ENCODE measurements around the gene CYP26B1. TPM values are rescaled to one million over a fixed set of nuclear protein-coding genes. Genes with fewer than 3 reads are reported as not detected.

CYP26B1 gene
- total and polyA plus RNA-seq, 3 donors from 2014 or later = 31.6 to 86.2 (median 42.1) TPM

- Histone ChIP-seq H3K4me1 (peaks cover 49% of the 10 kb centered on the region), H3K4me3 (peak overlapping the region; percentile 62 to 75), H3K27me3 (no peaks in the 10 kb centered on the region), H3K9me3 (no peaks in the 10 kb centered on the region), H3K27ac (peak overlapping the region in 1 of 2 donors; percentile 78), H3K36me3 (ENCODE audit: low read depth, missing control alignments) (no peaks in the 10 kb centered on the region)
- DNase-seq = no peak
- TF ChIP-seq POLR2A (IDR thresholded peaks at IDR 0.05) = no peak
- TF ChIP-seq, protein P1, sequence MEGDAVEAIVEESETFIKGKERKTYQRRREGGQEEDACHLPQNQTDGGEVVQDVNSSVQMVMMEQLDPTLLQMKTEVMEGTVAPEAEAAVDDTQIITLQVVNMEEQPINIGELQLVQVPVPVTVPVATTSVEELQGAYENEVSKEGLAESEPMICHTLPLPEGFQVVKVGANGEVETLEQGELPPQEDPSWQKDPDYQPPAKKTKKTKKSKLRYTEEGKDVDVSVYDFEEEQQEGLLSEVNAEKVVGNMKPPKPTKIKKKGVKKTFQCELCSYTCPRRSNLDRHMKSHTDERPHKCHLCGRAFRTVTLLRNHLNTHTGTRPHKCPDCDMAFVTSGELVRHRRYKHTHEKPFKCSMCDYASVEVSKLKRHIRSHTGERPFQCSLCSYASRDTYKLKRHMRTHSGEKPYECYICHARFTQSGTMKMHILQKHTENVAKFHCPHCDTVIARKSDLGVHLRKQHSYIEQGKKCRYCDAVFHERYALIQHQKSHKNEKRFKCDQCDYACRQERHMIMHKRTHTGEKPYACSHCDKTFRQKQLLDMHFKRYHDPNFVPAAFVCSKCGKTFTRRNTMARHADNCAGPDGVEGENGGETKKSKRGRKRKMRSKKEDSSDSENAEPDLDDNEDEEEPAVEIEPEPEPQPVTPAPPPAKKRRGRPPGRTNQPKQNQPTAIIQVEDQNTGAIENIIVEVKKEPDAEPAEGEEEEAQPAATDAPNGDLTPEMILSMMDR (IDR thresholded peaks at IDR 0.05) = no peak
- intact Hi-C loops (cut with DNase I; ENCODE audit: low total_unique reads) = no loop called here
- 6 to 13% methylated on average over 11 to 21 of the region's 23 CpGs for WGBS, 2 donors
Measured at GRCh38 chr2:72144274-72144631, 3.4 kb downstream of the CYP26B1 start.

DNA sequence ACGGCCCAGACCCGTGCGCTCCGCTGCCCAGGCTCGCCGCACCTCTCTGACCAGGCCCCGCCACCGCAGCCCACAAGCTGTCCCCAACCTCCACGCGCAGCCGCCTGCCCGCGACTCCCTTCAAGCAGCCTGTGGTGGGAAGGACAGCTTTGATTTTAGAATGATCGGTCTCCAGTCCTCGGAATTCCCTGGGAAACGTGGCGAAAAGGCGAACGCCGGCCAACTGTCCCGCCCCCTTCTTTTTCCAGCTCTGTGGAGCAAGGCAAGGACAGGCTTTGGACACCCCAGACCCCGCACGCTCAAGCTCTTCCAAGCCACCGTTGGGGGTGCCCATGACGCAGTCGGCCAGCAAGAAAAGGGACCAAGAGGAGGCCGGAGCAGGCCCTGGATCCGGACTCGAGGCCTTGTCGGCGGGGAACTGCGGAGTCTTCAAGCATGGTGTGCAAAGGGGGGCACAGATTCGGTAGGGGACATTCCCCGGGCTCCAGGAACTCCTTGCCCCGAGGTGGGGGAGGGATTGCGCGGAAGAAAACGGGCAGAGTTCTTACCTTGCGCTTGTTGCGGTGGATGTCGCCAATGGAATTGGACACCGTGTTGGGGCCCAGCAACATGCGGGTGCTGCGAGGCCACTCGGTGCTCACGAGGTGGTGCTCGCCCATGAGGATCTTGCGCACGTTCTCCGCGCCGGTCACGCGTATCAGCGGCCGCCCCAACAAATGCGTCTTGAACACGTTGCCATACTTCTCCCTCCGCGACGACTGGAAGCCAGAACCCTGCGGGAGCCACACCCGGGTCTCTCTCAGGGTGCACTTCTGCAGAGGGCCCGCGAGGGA lies 4.0 kb downstream of the CYP26B1 start:
- Histone ChIP-seq H3K27ac (peak overlapping the region; percentile 25 to 45), H3K9me3 (no peaks in the 10 kb centered on the region), H3K4me1 (peaks cover 53% of the 10 kb centered on the region), H3K27me3 (no peaks in the 10 kb centered on the region), H3K36me3 (ENCODE audit: low read depth, missing control alignments) (no peaks in the 10 kb centered on the region), H3K4me3 (peak overlapping the region; percentile 62 to 75)
- 19 to 29% methylated on average over 47 to 65 of the region's 65 CpGs for WGBS, 2 donors
- peak; percentile 61 for DNase-seq
- intact Hi-C loops (cut with DNase I; ENCODE audit: low total_unique reads) = no loop called here
- TF ChIP-seq POLR2A (IDR thresholded peaks at IDR 0.05) = no peak
- TF ChIP-seq, protein P1 (IDR thresholded peaks at IDR 0.05) = no peak

DNA sequence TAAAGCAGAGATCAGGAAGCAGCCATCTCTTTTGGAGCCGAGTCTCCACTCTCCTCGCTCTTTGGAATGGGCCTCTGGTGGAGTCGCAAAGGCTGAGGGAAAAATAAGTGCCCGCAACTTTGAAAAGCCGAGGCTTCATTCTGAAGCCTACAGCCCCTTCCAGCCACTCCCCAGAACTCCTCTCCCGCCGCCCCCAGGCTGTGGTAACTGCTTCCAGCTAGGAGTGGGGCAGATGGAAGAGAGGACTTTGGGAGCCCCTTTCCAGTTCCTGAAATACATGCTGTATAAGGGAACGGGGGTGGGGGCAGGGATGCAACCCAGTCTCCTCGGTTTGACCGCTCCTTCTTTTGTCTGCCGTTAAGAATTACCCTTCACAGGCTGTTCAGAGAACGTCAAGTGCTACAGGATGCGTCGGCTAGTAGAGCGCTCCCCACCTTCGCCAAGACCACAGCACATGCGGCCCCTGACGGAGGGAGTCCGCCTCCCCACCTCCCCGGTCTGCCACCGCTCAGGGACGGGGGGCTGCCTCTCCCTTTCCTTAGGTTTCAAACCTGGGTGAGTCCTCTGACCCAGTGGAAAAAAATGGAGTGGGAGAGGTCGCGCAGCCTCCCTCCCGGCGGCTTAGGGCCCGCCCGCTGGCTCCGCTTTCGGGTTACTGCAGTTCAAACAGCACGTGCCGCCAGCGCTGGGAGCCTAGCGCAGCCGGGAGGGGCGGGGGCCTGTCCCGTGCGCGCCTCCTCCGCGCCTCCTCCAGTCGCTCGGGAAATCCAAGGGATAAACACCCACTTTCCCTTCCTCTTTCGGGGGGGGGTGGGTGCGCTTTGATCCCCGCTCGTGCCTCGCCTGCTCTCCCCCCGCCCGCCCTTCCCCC lies 4.9 kb downstream of the CYP26B1 start:
- 11% methylated on average over 29 to 42 of the region's 50 CpGs for WGBS, 2 donors
- H3K4me1 ChIP-seq = peaks cover 61% of the 10 kb centered on the region
- peak overlapping the region; percentile 62 to 75 for H3K4me3 ChIP-seq
- no peaks in the 10 kb centered on the region for H3K9me3 ChIP-seq
- no peak for TF ChIP-seq POLR2A (IDR thresholded peaks at IDR 0.05)
- TF ChIP-seq, protein P1 (IDR thresholded peaks at IDR 0.05) = no peak
- intact Hi-C loops (cut with DNase I; ENCODE audit: low total_unique reads) = no loop called here
- peak; percentile 91 for DNase-seq
- H3K27ac ChIP-seq = peak overlapping the region; percentile 28 to 45
- no peaks in the 10 kb centered on the region for H3K36me3 ChIP-seq (ENCODE audit: low read depth, missing control alignments)
- H3K27me3 ChIP-seq = no peaks in the 10 kb centered on the region

DNA sequence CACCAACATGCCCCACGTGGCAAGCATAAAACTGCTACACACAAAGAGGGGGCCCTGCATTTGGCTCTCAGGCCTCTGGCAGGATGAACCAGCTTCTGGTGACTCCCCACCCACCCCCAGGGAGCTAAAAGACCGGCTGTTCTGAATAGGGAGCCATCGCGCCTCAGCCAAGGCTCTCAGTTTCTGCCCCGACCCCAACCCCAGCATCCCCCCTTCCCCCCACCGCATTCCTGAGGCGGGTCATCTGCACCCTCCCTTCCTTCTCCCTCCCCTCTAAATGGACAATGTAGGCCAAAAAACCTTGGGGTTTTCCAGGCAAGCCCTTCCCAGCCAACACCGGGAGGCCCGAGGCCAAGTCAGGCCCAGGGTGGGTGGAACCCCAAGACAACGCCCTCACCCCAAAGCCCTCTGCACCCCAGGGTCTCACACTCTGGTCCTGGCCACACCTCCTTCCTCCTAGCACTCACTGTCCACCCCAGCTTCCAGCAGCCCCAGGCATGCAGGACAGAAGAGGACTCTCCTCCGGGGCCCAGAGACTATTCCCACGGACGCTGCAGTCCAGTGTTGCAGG lies 5.7 kb downstream of the CYP26B1 start:
- intact Hi-C loops (cut with DNase I; ENCODE audit: low total_unique reads) = no loop called here
- TF ChIP-seq, protein P1 (IDR thresholded peaks at IDR 0.05) = no peak
- no peak for TF ChIP-seq POLR2A (IDR thresholded peaks at IDR 0.05)
- peak overlapping the region in 1 of 2 donors; percentile 75 for H3K4me3 ChIP-seq
- no peaks in the 10 kb centered on the region for H3K9me3 ChIP-seq
- no peaks in the 10 kb centered on the region for H3K36me3 ChIP-seq (ENCODE audit: low read depth, missing control alignments)
- WGBS, 2 donors = 43 to 49% methylated on average over 5 to 13 of the region's 13 CpGs
- H3K27ac ChIP-seq = peak overlapping the region in 1 of 2 donors; percentile 45
- no peaks in the 10 kb centered on the region for H3K27me3 ChIP-seq
- peaks cover 68% of the 10 kb centered on the region for H3K4me1 ChIP-seq
- no peak for DNase-seq

Measured in testis (tissue), 3 donors.